WERI-Rb-1 (cell line): Measurements from ENCODE around the gene SLC6A18.

Experiments
- DNase-seq: peaks from one replicate; pipeline ENCODE4 v3.0.0-alpha.2; 2020
- H3K27ac ChIP-seq: fragments of 250-450 bp; sonication (Bioruptor Pico); 2 replicates; pipeline ENCODE4 v1.5.1; 2020; ENCODE audit warnings: mild to moderate bottlenecking, moderate library complexity
- H3K27me3 ChIP-seq: fragments of 250-450 bp; sonication (Bioruptor Pico); 2 replicates; pipeline ENCODE4 v1.5.1; 2021; ENCODE audit warnings: mild to moderate bottlenecking, low read depth, moderate library complexity; ENCODE audit not compliant: insufficient read depth, severe bottlenecking
- H3K36me3 ChIP-seq: fragments of 250-450 bp; sonication (Bioruptor Pico); 2 replicates; pipeline ENCODE4 v1.5.1; 2020; ENCODE audit warnings: mild to moderate bottlenecking, moderate library complexity
- H3K4me3 ChIP-seq: 2 replicates; pipeline ENCODE4 v1.5.1; 2011; ENCODE audit warnings: low read depth, mild to moderate bottlenecking, control low read depth, low read length
- H3K9me3 ChIP-seq: fragments of 250-450 bp; sonication (Bioruptor Pico); 2 replicates; pipeline ENCODE4 v1.5.1; 2021; ENCODE audit warnings: mild to moderate bottlenecking, moderate library complexity; ENCODE audit not compliant: severe bottlenecking
- CTCF ChIP-seq: IDR thresholded peaks from 2 replicates; pipeline ENCODE4 v1.5.1; 2011; ENCODE audit warnings: low read depth, mild to moderate bottlenecking, control low read depth, inconsistent platforms, low read length

The SLC6A18 gene

GRCh38 chr5:1213508-1214162 is 11.5 kb upstream of the SLC6A18 start:
- H3K27ac ChIP-seq, result no peak overlapping the region
- no peaks in the 10 kb centered on the region for H3K36me3 ChIP-seq
- no peaks in the 10 kb centered on the region for H3K27me3 ChIP-seq
- no peak for DNase-seq
- no peak overlapping the region for H3K4me3 ChIP-seq
- peaks cover 7% of the 10 kb centered on the region for H3K9me3 ChIP-seq
- no peak for TF ChIP-seq CTCF

- H3K4me3 ChIP-seq, result no peak overlapping the region
- TF ChIP-seq CTCF, result no peak
- H3K36me3 ChIP-seq, result no peaks in the 10 kb centered on the region
- no peak overlapping the region for H3K27ac ChIP-seq
- H3K27me3 ChIP-seq, result no peaks in the 10 kb centered on the region
- DNase-seq, result no peak
- peaks cover 7% of the 10 kb centered on the region for H3K9me3 ChIP-seq
Measured at GRCh38 chr5:1214163-1214935, 10.8 kb upstream of the SLC6A18 start.

- Histone ChIP-seq H3K27ac (no peak overlapping the region), H3K9me3 (peaks cover 7% of the 10 kb centered on the region), H3K36me3 (no peaks in the 10 kb centered on the region), H3K27me3 (no peaks in the 10 kb centered on the region), H3K4me3 (no peak overlapping the region)
- no peak for DNase-seq
- TF ChIP-seq CTCF, result no peak
Measured at GRCh38 chr5:1214936-1215220, 10.3 kb upstream of the SLC6A18 start.

- H3K27ac ChIP-seq, result no peak overlapping the region
- no peak for TF ChIP-seq CTCF
- no peaks in the 10 kb centered on the region for H3K27me3 ChIP-seq
- no peaks in the 10 kb centered on the region for H3K36me3 ChIP-seq
- no peak overlapping the region for H3K4me3 ChIP-seq
- no peak for DNase-seq
- peaks cover 7% of the 10 kb centered on the region for H3K9me3 ChIP-seq
Measured at GRCh38 chr5:1215320-1216096, 9.7 kb upstream of the SLC6A18 start.

- TF ChIP-seq CTCF, result no peak
- H3K9me3 ChIP-seq, result peaks cover 7% of the 10 kb centered on the region
- H3K27ac ChIP-seq, result no peak overlapping the region
- no peak for DNase-seq
- H3K36me3 ChIP-seq, result no peaks in the 10 kb centered on the region
- H3K4me3 ChIP-seq, result no peak overlapping the region
- H3K27me3 ChIP-seq, result no peaks in the 10 kb centered on the region
Measured at GRCh38 chr5:1216211-1216917, 8.8 kb upstream of the SLC6A18 start.
